CD4-positive, alpha-beta memory T cell (primary cell): ENCODE data around the gene MYBBP1A. TPM values are rescaled to one million over a fixed set of nuclear protein-coding genes. Genes with fewer than 3 reads are reported as not detected.
"Not testable (repeated sequence)": the region's sequence is repeated elsewhere in the genome, so short reads cannot be mapped to it uniquely, and the experiment has no call there.

Experiments
- CTCF ChIA-PET: fragments of 350-600 bp; sonication (Branson Sonifier 250); formaldehyde crosslinking; loops from one replicate; lab custom pipeline; 2021; ENCODE audit warnings: inconsistent platforms; ENCODE audit not compliant: partially characterized antibody; lab: Charles Lee
- POLR2A ChIA-PET: fragments of 350-600 bp; sonication (Branson Sonifier 250); formaldehyde crosslinking; loops from one replicate; lab custom pipeline; 2021; ENCODE audit not compliant: partially characterized antibody; lab: Charles Lee
- DNase-seq, 5 donors: peaks; one replicate each; pipeline versions ENCODE4 v3.0.0 to v3.0.0-alpha.2; 2020 to 2022; ENCODE audit warnings: mixed read lengths in 1 of 5
- H3K27ac ChIP-seq: one replicate; pipeline ENCODE4 v1.7.0; 2013; ENCODE audit warnings: low read depth, low read length
- H3K27me3 ChIP-seq: 2 replicates; pipeline ENCODE4 v1.7.0; 2013; ENCODE audit warnings: mild to moderate bottlenecking, low read length, moderate library complexity; ENCODE audit not compliant: insufficient read depth
- H3K36me3 ChIP-seq: 2 replicates; pipeline ENCODE4 v1.7.0; 2013; ENCODE audit warnings: mild to moderate bottlenecking, low read length, moderate library complexity; ENCODE audit not compliant: insufficient read depth
- H3K4me1 ChIP-seq: 2 replicates; pipeline ENCODE4 v1.7.0; 2013; ENCODE audit warnings: mild to moderate bottlenecking, low read length, moderate library complexity; ENCODE audit not compliant: insufficient read depth
- H3K4me3 ChIP-seq, 2 donors: one replicate each; pipeline ENCODE4 v1.7.0; 2013; ENCODE audit warnings: low read length in 2 of 2, mild to moderate bottlenecking in 1 of 2
- H3K9me3 ChIP-seq, 2 donors: one replicate each; pipeline ENCODE4 v1.7.0; 2013; ENCODE audit warnings: low read length in 2 of 2, control low read depth in 1 of 2; ENCODE audit not compliant: control insufficient read depth in 1 of 2
- H3K27ac Mint-ChIP-seq, 7 donors: one replicate each; pipeline ENCODE4 v1.8.0; 2020 to 2021; ENCODE audit warnings: mixed read lengths in 7 of 7, mild to moderate bottlenecking in 6 of 7, inconsistent platforms in 3 of 7, moderate library complexity in 3 of 7
- H3K27me3 Mint-ChIP-seq, 2 donors: one replicate each; pipeline ENCODE4 v1.8.0; 2020 to 2021; ENCODE audit warnings: mixed read lengths in 2 of 2
- H3K36me3 Mint-ChIP-seq, 2 donors: one replicate each; pipeline ENCODE4 v1.8.0; 2020 to 2021; ENCODE audit warnings: mixed read lengths in 2 of 2, inconsistent platforms in 1 of 2, mild to moderate bottlenecking in 1 of 2
- H3K4me1 Mint-ChIP-seq, 4 donors: one replicate each; pipeline ENCODE4 v1.8.0; 2020 to 2021; ENCODE audit warnings: mixed read lengths in 4 of 4, mild to moderate bottlenecking in 1 of 4
- H3K4me3 Mint-ChIP-seq, 8 donors: one replicate each; pipeline ENCODE4 v1.8.0; 2020 to 2021; ENCODE audit warnings: mixed read lengths in 8 of 8, mild to moderate bottlenecking in 7 of 8, moderate library complexity in 6 of 8, inconsistent platforms in 3 of 8
- H3K9me3 Mint-ChIP-seq, 8 donors: one replicate each; pipeline ENCODE4 v1.8.0; 2020 to 2021; ENCODE audit warnings: mixed read lengths in 8 of 8, mild to moderate bottlenecking in 5 of 8, inconsistent platforms in 3 of 8, moderate library complexity in 1 of 8
- intact Hi-C: fragments of 100-400 bp; cut with micrococcal nuclease; formaldehyde crosslinking; loops from one replicate; pipeline ENCODE4 v1.15.1; 2023
- polyA plus RNA-seq, 2 donors: library from polyadenylated mRNA; unstranded; fragments of 300-500 nt; fragmentation: Illumina TruSeq; gene quantifications; one replicate each; pipeline ENCODE4 v1.2.3, GENCODE V29; 2021
- total RNA-seq, 2 experiments: library from RNA; stranded (reverse); gene quantifications; one replicate each; pipeline ENCODE4 v1.2.3, GENCODE V29; 2021

MYBBP1A gene
- total and polyA plus RNA-seq, 4 experiments from 2014 or later: 12.5 to 74.7 (median 54.3) TPM

DNA sequence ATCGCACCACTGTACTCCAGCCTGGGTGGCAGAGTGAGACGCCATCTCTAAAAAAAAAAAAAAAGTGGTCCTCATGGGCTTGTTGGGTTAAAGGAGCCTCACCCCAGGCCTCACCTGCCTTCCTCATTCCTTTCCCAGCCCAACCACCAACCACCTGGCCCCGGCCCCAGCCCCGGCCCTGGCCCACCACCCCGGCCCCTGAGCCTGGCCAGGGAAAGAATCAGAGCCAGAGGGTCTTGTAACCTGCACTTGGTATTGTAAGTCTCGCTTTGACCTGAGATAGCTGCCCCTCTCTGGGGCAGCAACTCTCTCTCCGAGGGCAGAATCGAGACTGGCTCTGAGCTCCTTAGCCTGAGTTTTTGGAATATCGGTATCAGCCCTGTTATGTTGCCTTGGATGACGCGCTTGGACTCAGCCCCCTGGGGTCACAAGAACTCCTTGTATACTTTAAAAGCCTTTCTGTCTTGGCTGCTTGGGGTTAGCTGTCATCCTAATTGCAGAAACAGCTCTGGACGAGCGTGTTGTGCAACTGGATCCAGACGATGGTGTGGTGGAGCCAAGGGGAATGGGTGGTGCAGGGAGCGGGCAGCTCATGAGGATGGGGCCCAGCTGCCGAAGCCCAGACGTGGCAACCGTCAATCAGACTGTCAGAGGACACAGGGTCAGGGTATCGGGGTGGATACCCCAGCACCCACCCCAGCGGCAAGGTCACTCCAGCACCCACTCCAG is 43.8 kb upstream of the MYBBP1A start:
- Histone ChIP-seq H3K9me3 (no peaks in the 10 kb centered on the region), H3K4me3 (no peak overlapping the region), H3K36me3 (no peaks in the 10 kb centered on the region), H3K27me3 (no peaks in the 10 kb centered on the region), H3K27ac (no peak overlapping the region), H3K4me1 (no peaks in the 10 kb centered on the region)
- Mint-ChIP-seq H3K4me3 (no peak overlapping the region), H3K4me1 (peaks cover 0 to 5% (median 3%) of the 10 kb centered on the region in 4 donors), H3K27ac (no peak overlapping the region), H3K36me3 (no peaks in the 10 kb centered on the region), H3K27me3 (peaks cover 4 to 14% of the 10 kb centered on the region in 2 donors), H3K9me3 (no peaks in the 10 kb centered on the region)
- ChIA-PET POLR2A (no interaction called here), CTCF (no interaction called here)
- DNase-seq: no peak
- intact Hi-C loops: no loop called here

DNA sequence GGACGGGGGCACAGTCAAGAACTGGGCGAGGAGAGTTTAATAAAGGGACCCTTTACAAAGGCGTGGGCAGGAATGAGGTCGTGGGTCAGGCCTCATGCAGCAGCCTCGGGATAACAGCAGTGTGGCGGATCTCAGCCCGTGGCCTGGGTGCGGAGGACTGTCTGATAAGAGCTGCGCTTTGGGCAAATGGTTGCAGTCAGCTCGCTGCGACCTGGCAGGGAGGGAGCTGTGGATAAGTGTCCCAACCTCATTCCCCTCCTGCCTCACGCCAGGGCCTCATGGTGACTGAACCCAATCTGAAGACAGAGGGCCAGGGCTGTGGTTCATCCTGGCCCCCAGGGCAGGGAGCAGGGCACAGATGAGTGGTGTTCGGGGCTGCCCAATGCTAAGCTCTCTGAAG is 42.8 kb upstream of the MYBBP1A start:
- no peak overlapping the region for H3K27ac Mint-ChIP-seq

DNA sequence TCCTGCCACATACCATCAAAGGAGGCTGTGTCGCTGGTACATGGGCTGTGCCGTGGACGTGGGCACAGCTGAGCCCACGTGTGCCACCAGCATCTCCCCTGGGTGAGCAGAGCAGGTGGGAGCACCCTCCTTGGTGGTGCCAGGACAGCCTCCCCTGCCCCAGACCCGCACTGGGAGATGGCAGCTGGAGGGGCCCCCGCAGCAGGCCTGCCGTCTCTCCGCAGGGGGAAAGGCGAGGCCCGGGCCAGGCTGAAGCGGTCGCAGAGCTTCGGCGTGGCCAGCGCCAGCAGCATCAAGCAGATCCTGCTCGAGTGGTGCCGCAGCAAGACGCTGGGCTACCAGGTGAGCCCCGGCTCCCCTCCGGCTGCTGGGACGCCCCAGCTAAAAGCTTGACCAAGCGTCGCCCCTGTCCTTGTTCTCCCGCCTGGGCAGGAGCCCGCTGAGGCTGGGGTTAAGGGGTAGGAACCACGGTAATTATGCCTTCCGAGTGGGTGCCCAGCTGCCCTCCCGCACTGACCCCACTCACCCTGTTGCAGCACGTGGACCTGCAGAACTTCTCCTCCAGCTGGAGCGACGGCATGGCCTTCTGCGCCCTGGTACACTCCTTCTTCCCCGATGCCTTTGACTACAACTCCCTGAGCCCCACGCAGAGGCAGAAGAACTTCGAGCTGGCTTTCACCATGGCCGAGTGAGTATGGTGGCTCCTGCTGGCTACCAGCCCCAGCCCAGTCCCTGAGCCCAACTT is 41.6 kb upstream of the MYBBP1A start:
- no peak overlapping the region for H3K4me3 ChIP-seq
- intact Hi-C loops: no loop called here
- H3K4me1 ChIP-seq: no peaks in the 10 kb centered on the region
- POLR2A ChIA-PET: no interaction called here
- Mint-ChIP-seq H3K9me3 (no peaks in the 10 kb centered on the region), H3K4me3 (no peak overlapping the region), H3K27me3 (peaks cover 8 to 18% of the 10 kb centered on the region in 2 donors), H3K4me1 (peaks cover 0 to 5% (median 3%) of the 10 kb centered on the region in 4 donors), H3K36me3 (no peaks in the 10 kb centered on the region), H3K27ac (no peak overlapping the region)
- CTCF ChIA-PET: no interaction called here
- H3K27me3 ChIP-seq: no peaks in the 10 kb centered on the region
- H3K36me3 ChIP-seq: no peaks in the 10 kb centered on the region
- DNase-seq: no peak
- H3K9me3 ChIP-seq: no peaks in the 10 kb centered on the region
- no peak overlapping the region for H3K27ac ChIP-seq

More for the DNA sequence above, 42.8 kb upstream of the MYBBP1A start:
- no peak overlapping the region for H3K27ac ChIP-seq
- H3K9me3 ChIP-seq: no peaks in the 10 kb centered on the region
- Mint-ChIP-seq H3K9me3 (no peaks in the 10 kb centered on the region), H3K4me1 (peaks cover 0 to 5% (median 3%) of the 10 kb centered on the region in 4 donors), H3K27me3 (peaks cover 4 to 13% of the 10 kb centered on the region in 2 donors), H3K4me3 (no peak overlapping the region), H3K36me3 (no peaks in the 10 kb centered on the region)
- DNase-seq: no peak
- no peaks in the 10 kb centered on the region for H3K27me3 ChIP-seq
- H3K36me3 ChIP-seq: no peaks in the 10 kb centered on the region
- CTCF ChIA-PET: no interaction called here
- POLR2A ChIA-PET: no interaction called here
- intact Hi-C loops: no loop called here
- no peak overlapping the region for H3K4me3 ChIP-seq
- H3K4me1 ChIP-seq: no peaks in the 10 kb centered on the region

DNA sequence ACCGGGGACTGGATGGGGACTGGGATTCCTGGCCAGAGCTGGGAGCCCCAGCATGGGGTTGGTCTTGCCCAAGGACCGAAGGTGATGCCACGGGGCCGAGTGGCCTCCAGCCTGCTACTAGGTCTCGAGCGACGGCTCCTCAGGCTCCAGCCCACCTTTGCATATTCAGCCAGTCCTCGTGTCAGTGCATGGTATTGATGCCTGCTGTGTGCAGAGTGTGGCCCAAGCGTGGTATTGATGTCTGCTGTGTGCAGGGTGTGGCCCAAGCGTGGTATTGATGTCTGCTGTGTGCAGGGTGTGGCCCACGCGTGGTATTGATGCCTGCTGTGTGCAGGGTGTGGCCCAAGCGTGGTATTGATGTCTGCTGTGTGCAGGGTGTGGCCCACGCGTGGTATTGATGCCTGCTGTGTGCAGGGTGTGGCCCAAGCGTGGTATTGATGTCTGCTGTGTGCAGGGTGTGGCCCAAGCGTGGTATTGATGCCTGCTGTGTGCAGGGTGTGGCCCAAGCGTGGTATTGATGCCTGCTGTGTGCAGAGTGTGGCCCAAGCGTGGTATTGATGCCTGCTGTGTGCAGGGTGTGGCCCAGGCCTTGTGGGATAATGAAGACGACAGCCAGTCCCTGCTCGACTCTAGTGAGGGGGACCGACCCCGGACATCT is 40.6 kb upstream of the MYBBP1A start:
- H3K4me3 Mint-ChIP-seq, POLR2A ChIA-PET, intact Hi-C loops, H3K27ac Mint-ChIP-seq, H3K9me3 ChIP-seq, H3K4me1 ChIP-seq, H3K4me1 Mint-ChIP-seq, CTCF ChIA-PET, H3K36me3 Mint-ChIP-seq, H3K36me3 ChIP-seq, H3K27ac ChIP-seq, H3K4me3 ChIP-seq, H3K9me3 Mint-ChIP-seq, H3K27me3 ChIP-seq, DNase-seq: not testable (repeated sequence)
- H3K27me3 Mint-ChIP-seq: peaks cover 8 to 18% of the 10 kb centered on the region in 2 donors

DNA sequence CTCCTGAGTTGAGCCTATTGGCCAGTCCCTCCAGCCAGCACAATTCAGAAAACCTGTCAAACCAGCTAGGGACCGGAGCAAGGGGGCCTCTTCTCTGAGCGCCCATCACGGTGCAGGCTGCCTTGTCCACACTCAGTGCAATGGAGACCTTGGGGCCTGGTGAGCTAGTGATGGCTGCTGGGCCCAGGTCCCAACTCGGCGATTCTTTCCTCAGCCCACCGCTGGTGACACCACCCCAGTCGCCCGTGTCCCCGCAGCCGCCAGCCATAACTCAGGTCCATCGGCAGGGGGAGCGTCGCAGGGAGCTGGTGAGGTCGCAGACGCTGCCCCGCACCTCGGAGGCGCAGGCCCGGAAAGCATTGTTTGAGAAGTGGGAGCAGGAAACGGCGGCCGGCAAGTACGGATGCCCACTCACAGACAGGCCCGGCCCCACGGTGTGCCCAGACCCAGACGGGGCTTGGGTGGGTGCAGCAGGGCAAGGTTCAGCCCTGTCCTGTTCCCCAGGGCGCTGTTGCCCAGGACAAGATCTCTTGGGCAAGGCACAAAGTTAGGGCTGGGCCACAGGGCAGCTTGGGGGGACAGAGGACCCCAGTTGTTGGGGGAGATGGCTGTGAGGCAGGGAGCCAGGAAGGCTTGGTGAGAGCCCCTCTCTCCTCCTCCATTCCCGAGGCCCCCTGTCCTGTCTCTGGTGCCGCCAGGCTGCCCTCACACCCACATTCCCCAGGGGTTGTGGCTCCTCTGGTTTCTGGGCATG is 39.9 kb upstream of the MYBBP1A start:
- peak overlapping the region in 3 of 8 donors; percentile 33 to 59 (median 44) for H3K4me3 Mint-ChIP-seq
- H3K27me3 ChIP-seq: no peaks in the 10 kb centered on the region
- DNase-seq: peak in 3 of 5 donors; percentile 9 to 12 (median 10)

DNA sequence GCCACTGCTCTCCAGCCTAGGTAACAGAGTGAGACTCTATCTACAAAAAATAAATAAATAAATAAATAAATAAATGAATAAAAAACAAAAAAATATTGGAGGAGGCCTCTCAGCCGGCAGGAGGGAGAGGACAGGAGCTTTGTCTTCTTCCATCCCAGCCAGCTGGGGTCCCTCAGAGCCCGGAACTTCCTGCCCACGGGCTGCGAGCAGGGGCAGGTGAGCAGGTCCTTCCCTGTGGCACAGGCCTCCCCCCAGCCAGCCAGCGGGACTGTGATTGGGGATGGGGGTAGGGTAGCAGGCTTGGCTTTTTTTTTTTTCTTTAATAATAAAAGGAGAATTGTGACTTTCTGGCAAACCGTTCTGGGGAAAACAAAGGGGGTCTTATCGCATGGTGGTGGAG is 39.2 kb upstream of the MYBBP1A start:
- intact Hi-C loops: no loop called here
- Histone ChIP-seq H3K4me1 (no peaks in the 10 kb centered on the region), H3K36me3 (no peaks in the 10 kb centered on the region), H3K27ac (no peak overlapping the region), H3K4me3 (no peak overlapping the region), H3K27me3 (no peaks in the 10 kb centered on the region), H3K9me3 (no peaks in the 10 kb centered on the region)
- DNase-seq: no peak
- Mint-ChIP-seq H3K27me3 (peaks cover 11 to 23% of the 10 kb centered on the region in 2 donors), H3K4me1 (peaks cover 0 to 5% (median 3%) of the 10 kb centered on the region in 4 donors), H3K4me3 (no peak overlapping the region), H3K36me3 (no peaks in the 10 kb centered on the region), H3K27ac (no peak overlapping the region), H3K9me3 (no peaks in the 10 kb centered on the region)
- POLR2A ChIA-PET: interaction anchor here (0.7 kb wide), 1 partner anchor 251 kb away, joined by 3 read pairs; no protein-coding TSS in a partner anchor
- CTCF ChIA-PET: interaction anchor here (1.1 kb wide), 1 partner anchor 31 kb away, joined by 3 read pairs; no protein-coding TSS in a partner anchor

More for the DNA sequence above, 39.9 kb upstream of the MYBBP1A start:
- H3K9me3 ChIP-seq: no peaks in the 10 kb centered on the region
- intact Hi-C loops: no loop called here
- no peaks in the 10 kb centered on the region for H3K4me1 ChIP-seq
- CTCF ChIA-PET: interaction anchor here (0.6 to 1.1 kb wide), 2 partner anchors 29 to 30 kb away, joined by 3 read pairs; no protein-coding TSS in a partner anchor
- no peaks in the 10 kb centered on the region for H3K36me3 ChIP-seq
- no peak overlapping the region for H3K27ac Mint-ChIP-seq
- no peak overlapping the region for H3K27ac ChIP-seq
- peaks cover 11 to 23% of the 10 kb centered on the region in 2 donors for H3K27me3 Mint-ChIP-seq
- H3K4me3 ChIP-seq: no peak overlapping the region
- no peaks in the 10 kb centered on the region for H3K36me3 Mint-ChIP-seq
- POLR2A ChIA-PET: interaction anchor here (0.7 kb wide), 1 partner anchor 251 kb away, joined by 3 read pairs; no protein-coding TSS in a partner anchor
- peaks cover 0 to 5% (median 3%) of the 10 kb centered on the region in 4 donors for H3K4me1 Mint-ChIP-seq
- H3K9me3 Mint-ChIP-seq: no peaks in the 10 kb centered on the region
